ENCODE measurements around the gene PIEZO2.
A peak's percentile ranks its signal among the peaks of the same experiment; 100 is the strongest.

Gene PIEZO2

GRCh38 chr18:11064106-11064505 lies 85.3 kb downstream of the PIEZO2 start:
- no peak for DNase-seq

- no peak for DNase-seq
Observed at GRCh38 chr18:11055721-11056120, 93.6 kb downstream of the PIEZO2 start.

- DNase-seq: no peak
Observed at GRCh38 chr18:11054497-11054896, 94.9 kb downstream of the PIEZO2 start.

- no peak for DNase-seq
Observed at GRCh38 chr18:11053293-11053692, 96.1 kb downstream of the PIEZO2 start.

DNA sequence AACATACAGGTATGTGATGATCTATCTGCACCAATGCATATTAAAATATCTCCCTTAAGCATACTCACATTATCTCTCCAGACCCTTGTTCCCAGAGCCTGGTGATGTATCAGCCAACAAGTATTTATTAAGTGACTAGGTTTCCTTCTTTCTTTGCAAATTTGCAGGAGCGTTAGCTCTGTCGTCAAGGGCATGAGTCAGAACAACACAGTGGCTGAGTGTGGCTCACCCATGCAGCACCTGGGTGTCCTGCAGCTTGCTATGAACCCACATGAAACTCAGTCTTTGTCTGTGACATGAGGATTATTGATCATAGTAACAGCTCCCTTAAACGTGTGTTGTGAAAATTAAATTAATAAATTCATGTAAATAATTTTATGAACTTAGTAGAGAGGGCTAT lies 96.6 kb downstream of the PIEZO2 start:
- DNase-seq: peak; percentile 11

DNA sequence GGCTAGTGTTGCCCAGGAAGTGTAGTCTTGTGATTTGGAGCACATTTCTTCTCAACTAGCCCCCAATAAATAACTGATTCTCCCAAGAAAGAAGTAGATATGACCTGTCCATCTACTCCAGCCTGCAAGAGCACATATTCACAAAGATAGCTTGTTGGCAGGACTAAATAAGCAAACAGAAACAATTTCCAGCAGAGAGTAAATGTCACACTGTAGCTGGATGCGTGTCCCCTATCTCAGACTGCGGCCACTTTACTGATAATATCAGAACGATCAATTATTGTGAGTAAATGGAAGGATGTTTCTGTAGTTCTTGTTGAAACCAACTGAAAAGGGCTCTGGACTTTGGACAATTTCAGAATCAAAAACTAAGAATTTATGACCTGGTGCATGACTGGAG lies 97.9 kb downstream of the PIEZO2 start:
- no peak for DNase-seq

DNA sequence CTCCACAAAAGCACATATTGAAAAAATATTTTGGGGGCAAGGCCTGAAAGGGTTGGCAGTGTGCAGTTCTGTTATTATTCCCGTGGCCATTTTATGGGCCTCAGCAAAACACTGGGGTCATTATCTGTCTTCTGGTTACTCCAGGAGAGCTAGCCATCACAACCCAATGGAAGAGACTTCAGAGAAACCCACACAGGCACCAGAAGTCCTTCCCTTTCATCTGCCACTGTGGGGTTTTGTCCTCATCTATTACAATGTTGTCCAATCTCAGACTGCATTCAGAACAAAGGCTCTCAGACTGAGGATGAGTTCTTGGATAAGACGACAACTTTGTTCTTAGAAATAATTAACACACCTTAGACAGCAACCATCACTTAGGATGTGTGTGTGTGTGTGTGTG lies 98.4 kb downstream of the PIEZO2 start:
- DNase-seq: no peak

DNA sequence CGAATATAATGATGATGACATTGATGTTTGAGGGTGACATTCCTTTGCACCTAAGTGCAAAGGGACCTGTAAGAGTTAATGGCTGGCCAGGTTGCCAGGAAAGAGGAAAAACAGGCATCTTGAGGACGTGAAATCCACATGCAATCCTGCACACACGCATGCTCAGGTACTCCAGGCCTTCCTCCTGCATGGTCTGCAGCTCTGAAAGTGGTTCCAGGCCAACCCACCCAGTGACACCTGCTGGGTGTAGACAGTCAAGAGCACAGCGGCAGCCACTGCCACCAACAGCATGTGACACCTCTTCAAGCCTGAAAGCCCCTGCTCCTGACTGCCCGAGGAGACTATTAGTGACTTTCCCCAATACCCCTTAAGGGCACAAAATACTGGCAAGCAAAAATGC lies 101.6 kb downstream of the PIEZO2 start:
- DNase-seq: no peak

- DNase-seq: peak; percentile 15
Observed at GRCh38 chr18:11047156-11047555, 102.2 kb downstream of the PIEZO2 start.

DNA sequence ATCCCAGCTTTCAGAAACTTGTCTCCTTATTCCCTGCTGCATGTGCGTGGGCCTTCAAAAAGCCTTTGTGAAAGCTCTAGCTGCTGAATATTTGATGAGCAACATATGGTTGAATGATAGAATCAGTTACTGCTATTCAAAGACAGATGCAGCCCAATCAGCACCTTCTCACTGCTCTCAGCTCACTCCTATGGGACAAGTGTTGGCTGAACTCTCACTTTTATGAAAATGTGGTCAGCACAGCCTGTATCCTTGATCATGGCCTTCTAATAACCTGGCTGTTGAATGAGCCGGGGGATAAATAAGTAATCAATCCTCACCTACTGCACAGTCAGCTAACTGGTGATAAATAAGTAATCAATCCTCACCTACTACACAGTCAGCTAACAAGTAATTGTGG lies 103.2 kb downstream of the PIEZO2 start:
- DNase-seq: no peak

GRCh38 chr18:11043694-11044093 lies 105.7 kb downstream of the PIEZO2 start:
- DNase-seq: no peak

DNA sequence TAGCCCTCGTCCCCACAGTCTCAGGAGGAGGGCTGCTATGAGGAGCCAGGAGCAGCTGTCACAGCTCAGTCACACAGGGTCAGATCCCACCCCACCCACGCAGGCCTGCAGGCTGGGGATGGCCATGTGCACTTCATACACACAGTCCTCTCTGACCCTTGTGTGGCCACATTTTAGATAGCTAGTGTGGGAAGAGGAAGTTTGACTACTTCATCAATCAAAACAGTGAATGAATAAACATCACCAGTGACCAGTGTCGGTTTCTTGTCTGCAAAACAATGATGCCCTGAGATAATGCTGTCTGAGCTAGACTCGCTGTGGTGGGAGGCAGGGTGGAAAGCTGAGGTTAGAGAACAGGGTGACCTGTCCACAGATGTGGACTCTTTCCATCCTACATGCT lies 107.1 kb downstream of the PIEZO2 start:
- DNase-seq: no peak

DNA sequence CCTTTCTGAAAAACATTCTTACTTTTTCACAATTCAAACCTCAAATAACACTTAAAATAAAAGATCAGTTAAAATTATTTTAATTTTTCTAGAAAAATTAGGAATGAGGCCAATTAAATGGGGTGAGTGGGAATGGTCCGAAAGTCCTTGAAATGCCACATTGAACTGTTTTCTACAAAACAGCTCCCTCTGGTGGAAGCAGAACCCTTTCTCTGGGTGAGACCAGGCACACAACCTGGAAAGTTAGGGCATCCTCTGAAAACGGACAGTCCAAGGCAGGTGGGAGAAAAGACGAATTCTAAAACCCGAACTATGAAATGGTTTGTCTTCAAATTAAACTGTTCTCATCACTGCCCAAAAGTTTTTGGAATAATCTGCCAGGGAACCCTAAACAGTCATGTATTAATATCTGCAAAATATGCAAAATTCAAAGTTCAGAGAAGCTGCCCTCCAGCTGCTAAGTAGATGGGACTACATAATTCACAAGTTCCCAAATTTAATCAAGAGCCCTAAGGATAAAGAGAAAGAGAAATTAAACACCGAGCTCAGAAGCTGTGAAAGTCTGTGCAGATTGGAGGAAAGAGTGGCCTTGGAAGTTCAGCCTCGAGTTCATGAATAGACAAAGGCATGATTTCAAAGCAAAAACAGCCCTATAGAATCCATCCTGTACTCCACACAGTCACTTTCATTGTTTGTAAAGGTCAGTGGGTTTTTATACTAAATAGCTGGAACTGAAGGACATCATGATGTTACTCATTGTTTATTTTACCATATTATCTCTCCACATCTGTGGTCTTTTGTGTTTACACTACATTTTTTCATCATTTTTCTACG lies 108.3 kb downstream of the PIEZO2 start:
- peak; percentile 45 for DNase-seq

GRCh38 chr18:11040359-11040758 lies 109.0 kb downstream of the PIEZO2 start:
- no peak for DNase-seq

- DNase-seq: no peak
Observed at GRCh38 chr18:11037533-11038240, 111.7 kb downstream of the PIEZO2 start.

DNA sequence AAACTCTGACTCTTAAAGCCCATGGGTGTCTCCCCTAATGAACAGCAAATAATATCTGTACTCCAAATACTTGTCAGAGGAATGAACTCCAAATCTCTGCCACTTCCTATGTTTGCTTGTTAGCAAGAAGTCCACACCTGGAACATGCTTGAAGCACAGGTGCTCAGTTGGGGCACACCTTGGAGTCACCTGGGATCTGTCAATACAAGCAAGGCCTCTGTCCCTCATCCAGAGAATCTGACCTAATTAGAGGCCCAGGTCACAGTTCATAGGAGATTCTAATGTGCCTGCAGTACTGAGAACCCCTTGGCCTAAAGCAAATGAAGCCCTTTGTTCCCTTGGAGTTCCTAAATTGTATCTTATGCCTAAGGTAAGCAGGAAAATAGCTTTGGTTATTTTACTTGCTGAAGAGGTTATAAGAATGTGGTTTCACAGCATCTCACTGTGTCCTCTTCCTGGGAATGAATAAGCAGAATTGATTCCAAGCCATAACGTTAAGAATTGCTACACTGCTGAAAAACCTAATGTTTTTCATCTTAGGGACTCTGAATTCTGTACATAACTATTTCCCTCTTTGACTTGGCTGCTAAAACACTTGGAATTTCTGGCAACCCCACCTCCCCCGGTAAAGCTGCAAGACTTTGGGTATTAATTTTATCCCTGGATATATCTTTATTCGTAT lies 113.4 kb downstream of the PIEZO2 start:
- DNase-seq: peak; percentile 27

DNA sequence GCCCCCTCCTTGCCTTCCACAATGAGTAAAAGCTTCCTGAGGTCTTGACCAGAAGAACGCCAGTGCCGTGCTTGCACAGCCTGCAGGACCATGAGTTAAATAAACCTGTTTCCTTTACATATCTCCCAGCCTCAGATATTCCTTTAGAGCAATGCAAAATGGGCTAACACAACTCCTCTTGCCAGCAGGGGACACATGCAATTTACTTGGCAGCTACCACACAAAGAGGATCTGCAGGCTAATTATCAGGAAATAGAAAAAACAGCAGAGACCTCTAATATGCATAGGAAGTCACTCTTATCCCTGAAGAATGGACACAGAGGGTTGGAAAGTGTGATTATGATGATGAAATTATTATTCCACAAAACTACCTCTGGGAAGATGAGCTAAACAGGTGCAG lies 114.0 kb downstream of the PIEZO2 start:
- no peak for DNase-seq

GRCh38 chr18:11034884-11035283 lies 114.5 kb downstream of the PIEZO2 start:
- DNase-seq: peak; percentile 38

DNA sequence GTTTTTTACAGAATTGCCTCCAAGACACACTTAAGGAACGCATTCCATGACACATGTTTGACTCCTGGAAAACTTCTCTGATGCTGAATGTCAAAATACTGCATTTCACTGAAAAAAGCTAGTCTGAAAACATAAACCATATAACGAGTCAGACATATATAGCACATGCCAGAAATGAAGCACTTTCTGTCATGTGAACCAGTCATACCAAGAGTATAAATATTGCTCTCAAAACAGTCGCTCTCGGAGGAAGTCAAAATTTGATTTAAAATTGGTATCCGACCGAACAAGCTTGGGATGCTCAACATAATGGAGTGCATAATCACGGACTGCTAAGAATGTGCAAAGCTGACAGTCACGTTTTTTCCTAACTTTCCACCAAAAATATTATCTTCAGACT lies 115.9 kb downstream of the PIEZO2 start:
- no peak for DNase-seq

DNA sequence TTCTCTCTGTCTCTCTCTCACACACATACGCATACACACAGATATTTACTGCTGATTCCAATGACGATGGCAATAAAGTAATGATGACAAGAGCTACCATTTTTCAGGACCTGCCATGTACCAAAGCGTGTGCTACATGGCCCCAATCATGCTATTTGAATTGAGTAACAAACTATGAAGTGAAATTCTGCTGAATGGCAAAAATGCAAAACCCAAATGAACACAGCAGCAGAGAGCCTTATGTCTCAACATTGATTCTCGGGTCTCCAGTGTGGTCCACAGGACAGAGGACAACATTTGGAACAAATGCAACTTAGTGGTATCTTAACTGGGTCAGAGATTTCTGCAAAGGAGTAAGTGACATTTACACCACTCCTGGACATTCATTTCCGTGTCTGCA lies 117.4 kb downstream of the PIEZO2 start:
- no peak for DNase-seq

GRCh38 chr18:11029021-11029420 lies 120.3 kb downstream of the PIEZO2 start:
- DNase-seq: no peak

DNA sequence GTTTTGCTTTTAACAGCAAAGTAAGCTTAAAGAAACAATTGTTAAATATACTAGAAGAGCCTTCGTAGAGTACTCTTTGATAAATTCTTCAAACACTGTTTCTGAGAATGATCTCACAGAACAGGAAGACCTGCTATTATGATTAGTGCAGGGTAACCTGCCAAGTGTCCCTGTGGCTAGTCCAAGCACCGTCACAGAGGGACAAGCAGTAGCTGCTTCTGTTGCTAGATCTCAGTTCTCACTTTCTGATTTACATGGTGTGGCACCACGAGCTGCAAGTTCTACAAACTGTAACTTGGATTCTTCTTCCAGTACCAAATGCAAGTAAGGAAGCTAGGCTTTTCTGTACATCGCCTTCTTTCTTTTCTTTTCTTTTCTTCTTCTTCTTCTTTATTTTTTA lies 121.5 kb downstream of the PIEZO2 start:
- DNase-seq: no peak

- no peak for DNase-seq
Observed at GRCh38 chr18:11025671-11026070, 123.7 kb downstream of the PIEZO2 start.
